Common myeloid progenitor, CD34-positive (primary cell): Measurements from ENCODE around the gene RBM10.

Source experiments
- CTCF ChIA-PET: fragments of 350-600 bp; sonication (Branson Sonifier 250); formaldehyde crosslinking; loops from one replicate; lab custom pipeline; 2021; ENCODE audit warnings: antibody characterized with exemption; lab: Charles Lee
- POLR2A ChIA-PET: fragments of 350-600 bp; sonication (Branson Sonifier 250); formaldehyde crosslinking; loops from one replicate; lab custom pipeline; 2021; ENCODE audit warnings: antibody characterized with exemption; lab: Charles Lee
- DNase-seq, 3 donors: peaks; one replicate each; pipeline versions ENCODE4 v3.0.0 to v3.0.0-alpha.2; 2013
- H3K27ac ChIP-seq, 2 experiments: 1 replicate in 1 of 2; 2 replicates in 1 of 2; pipeline ENCODE4 v1.7.0; 2013; ENCODE audit warnings: inconsistent platforms in 2 of 2, low read length in 2 of 2, mild to moderate bottlenecking in 2 of 2, low read depth in 1 of 2, moderate library complexity in 1 of 2; ENCODE audit not compliant: severe bottlenecking in 2 of 2, insufficient read depth in 1 of 2, poor library complexity in 1 of 2
- H3K27me3 ChIP-seq, 5 experiments: replicated peaks in 2 of 5; 1 replicate in 3 of 5; 2 replicates in 2 of 5; pipeline versions ENCODE4 v1.6.1 to v1.7.0; 2013; ENCODE audit warnings: low read length in 4 of 5, mild to moderate bottlenecking in 2 of 5, moderate library complexity in 2 of 5, inconsistent platforms in 1 of 5; ENCODE audit not compliant: insufficient read depth in 5 of 5, control insufficient read depth in 4 of 5
- H3K36me3 ChIP-seq, 4 experiments: 1 replicate in 2 of 4; 2 replicates in 2 of 4; pipeline versions ENCODE4 v1.6.1 to v1.7.0; 2013; ENCODE audit warnings: low read length in 3 of 4, control low read depth in 1 of 4, mild to moderate bottlenecking in 1 of 4; ENCODE audit not compliant: control insufficient read depth in 4 of 4, insufficient read depth in 4 of 4
- H3K4me1 ChIP-seq, 4 experiments: 1 replicate in 3 of 4; 2 replicates in 1 of 4; pipeline versions ENCODE4 v1.6.1 to v1.7.1; 2013; ENCODE audit warnings: low read length in 3 of 4, mild to moderate bottlenecking in 3 of 4, control low read depth in 1 of 4, inconsistent platforms in 1 of 4, moderate library complexity in 1 of 4; ENCODE audit not compliant: control insufficient read depth in 4 of 4, insufficient read depth in 4 of 4; ENCODE audit errors: control extremely low read depth in 1 of 4
- H3K4me3 ChIP-seq, 7 experiments: 1 replicate in 4 of 7; 2 replicates in 3 of 7; pipeline versions ENCODE4 v1.5.1 to v1.7.0; 2013; ENCODE audit warnings: mild to moderate bottlenecking in 7 of 7, low read length in 6 of 7, moderate library complexity in 6 of 7, inconsistent platforms in 2 of 7, low read depth in 2 of 7, control low read depth in 1 of 7; ENCODE audit not compliant: insufficient read depth in 4 of 7, control insufficient read depth in 1 of 7; ENCODE audit errors: extremely low read depth in 1 of 7
- H3K9me3 ChIP-seq, 5 experiments: 1 replicate in 4 of 5; 2 replicates in 1 of 5; pipeline versions ENCODE4 v1.6.1 to v1.7.1; 2013; ENCODE audit warnings: low read length in 4 of 5, mild to moderate bottlenecking in 2 of 5, inconsistent platforms in 1 of 5, low read depth in 1 of 5, moderate library complexity in 1 of 5; ENCODE audit not compliant: control insufficient read depth in 4 of 5, insufficient read depth in 2 of 5; ENCODE audit errors: control extremely low read depth in 1 of 5
- WGBS: methylation state at CpG from one replicate; pipeline ENCODE4 v1.1.5; 2013; ENCODE audit not compliant: insufficient coverage; 5-methylcytosine and 5-hydroxymethylcytosine counted together

Gene RBM10

GRCh38 chrX:47170861-47171692 is 26.1 kb downstream of the RBM10 start:
- no peak overlapping the region for H3K4me3 ChIP-seq
- CTCF ChIA-PET = interaction anchor here (1.1 kb wide), 1 partner anchor 11 kb away, joined by 4 read pairs; no protein-coding TSS in a partner anchor
- no peaks in the 10 kb centered on the region for H3K9me3 ChIP-seq
- 88% methylated on average over 17 of the region's 34 CpGs for WGBS
- H3K27ac ChIP-seq = no peak overlapping the region
- DNase-seq = no peak
- H3K27me3 ChIP-seq = peaks cover 0 to 64% (median 0%) of the 10 kb centered on the region in 5 experiments
- POLR2A ChIA-PET = no interaction called here
- no peaks in the 10 kb centered on the region for H3K4me1 ChIP-seq
- H3K36me3 ChIP-seq = peaks cover 4 to 62% (median 37%) of the 10 kb centered on the region in 4 experiments

GRCh38 chrX:47171996-47172395 is 27.0 kb downstream of the RBM10 start:
- WGBS = 96% methylated on average over 2 of the region's 2 CpGs
- Histone ChIP-seq H3K4me1 (no peaks in the 10 kb centered on the region), H3K9me3 (no peaks in the 10 kb centered on the region), H3K27me3 (peaks cover 0 to 73% (median 0%) of the 10 kb centered on the region in 5 experiments), H3K4me3 (no peak overlapping the region), H3K36me3 (peaks cover 4 to 71% (median 43%) of the 10 kb centered on the region in 4 experiments), H3K27ac (no peak overlapping the region)
- no peak for DNase-seq
- CTCF ChIA-PET = no interaction called here
- POLR2A ChIA-PET = no interaction called here

- H3K4me3 ChIP-seq = no peak overlapping the region
- 90% methylated on average over 7 of the region's 7 CpGs for WGBS
- H3K9me3 ChIP-seq = no peaks in the 10 kb centered on the region
- ChIA-PET POLR2A (no interaction called here), CTCF (no interaction called here)
- DNase-seq = no peak
- no peak overlapping the region for H3K27ac ChIP-seq
- peaks cover 4 to 76% (median 45%) of the 10 kb centered on the region in 4 experiments for H3K36me3 ChIP-seq
- H3K27me3 ChIP-seq = peaks cover 0 to 79% (median 0%) of the 10 kb centered on the region in 5 experiments
- no peaks in the 10 kb centered on the region for H3K4me1 ChIP-seq
Measured at GRCh38 chrX:47172549-47172948, 27.5 kb downstream of the RBM10 start.

DNA sequence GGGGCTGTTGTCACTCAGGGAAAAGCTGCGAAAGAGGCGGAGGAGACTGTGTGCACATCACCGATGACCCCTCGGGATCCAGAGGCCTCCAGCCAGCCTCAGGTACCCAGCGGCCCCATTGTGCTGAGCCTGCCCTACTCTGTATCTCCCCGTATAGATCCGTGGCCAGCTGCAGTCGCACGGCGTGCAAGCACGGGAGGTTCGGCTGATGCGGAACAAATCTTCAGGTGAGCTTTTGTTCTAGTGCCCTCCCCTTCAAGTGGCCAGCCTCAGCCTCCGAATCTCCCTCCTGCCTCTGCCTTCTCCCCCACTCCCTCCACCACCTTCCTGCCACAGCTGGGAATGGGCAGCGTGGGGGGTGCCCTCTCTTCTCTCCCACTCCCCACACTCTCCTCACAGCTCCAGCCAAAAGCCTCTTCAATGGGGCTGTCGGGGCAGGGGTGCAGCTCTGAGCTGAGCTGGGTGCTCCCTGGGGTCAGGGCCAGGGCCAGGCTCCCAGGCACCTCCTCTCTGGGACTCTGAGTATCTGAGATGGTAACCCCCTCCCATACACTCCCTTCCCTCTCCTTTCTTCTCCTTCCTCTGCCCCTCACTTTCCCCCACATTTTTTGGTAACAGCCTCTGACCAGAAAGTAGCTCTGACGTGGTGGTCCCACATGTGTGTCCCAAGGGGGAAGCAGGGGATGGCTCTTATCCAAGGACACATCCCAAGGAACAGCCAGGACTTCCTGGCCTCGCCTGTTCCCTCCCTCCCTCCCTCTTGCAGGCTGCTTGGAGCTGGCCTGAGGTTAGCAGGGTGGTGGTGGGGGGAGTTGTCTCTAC is 28.2 kb downstream of the RBM10 start:
- Histone ChIP-seq H3K4me1 (no peaks in the 10 kb centered on the region), H3K27ac (no peak overlapping the region), H3K9me3 (no peaks in the 10 kb centered on the region), H3K4me3 (no peak overlapping the region), H3K36me3 (peaks cover 4 to 81% (median 49%) of the 10 kb centered on the region in 4 experiments), H3K27me3 (peaks cover 0 to 83% (median 0%) of the 10 kb centered on the region in 5 experiments)
- ChIA-PET POLR2A (no interaction called here), CTCF (no interaction called here)
- 86% methylated on average over 15 of the region's 18 CpGs for WGBS
- no peak for DNase-seq

GRCh38 chrX:47174376-47174775 is 29.4 kb downstream of the RBM10 start:
- no peaks in the 10 kb centered on the region for H3K9me3 ChIP-seq
- H3K4me3 ChIP-seq = no peak overlapping the region

DNA sequence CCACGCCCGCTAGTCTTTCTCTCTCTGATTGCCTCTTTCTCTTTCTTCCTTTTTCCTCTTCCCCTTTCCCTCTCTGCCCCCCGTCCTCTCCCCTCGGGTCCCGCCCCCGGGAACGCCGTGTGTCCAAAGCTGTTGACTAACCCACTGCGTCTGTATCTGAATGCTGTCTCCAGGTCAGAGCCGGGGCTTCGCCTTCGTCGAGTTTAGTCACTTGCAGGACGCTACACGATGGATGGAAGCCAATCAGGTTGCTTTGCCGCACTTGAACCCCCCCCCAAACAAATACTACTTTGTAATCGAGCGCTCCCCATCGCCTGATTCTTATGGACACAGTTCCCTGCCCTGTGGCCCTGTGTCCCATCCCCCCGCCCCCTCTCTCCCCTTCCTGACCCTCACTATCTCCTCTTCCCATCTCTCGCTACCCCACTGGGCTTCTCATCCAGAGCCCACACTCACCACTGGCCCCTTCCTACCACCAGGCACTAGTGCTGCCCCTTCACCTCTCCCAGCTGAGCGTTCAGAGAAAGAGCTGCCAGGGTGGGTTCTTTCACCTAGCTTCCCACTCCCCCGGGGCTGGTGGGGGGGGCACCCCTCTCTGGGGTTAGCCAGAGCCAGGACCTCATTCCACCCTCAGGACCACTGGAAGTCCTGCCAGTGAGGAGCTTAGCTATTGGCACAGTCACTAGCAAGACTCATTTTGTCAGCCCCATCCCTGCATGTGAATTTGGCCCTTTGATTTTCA is 30.0 kb downstream of the RBM10 start:
- Histone ChIP-seq H3K9me3 (no peaks in the 10 kb centered on the region), H3K36me3 (peaks cover 4 to 88% (median 51%) of the 10 kb centered on the region in 4 experiments), H3K4me1 (no peaks in the 10 kb centered on the region), H3K27ac (no peak overlapping the region), H3K4me3 (no peak overlapping the region), H3K27me3 (peaks cover 0 to 91% (median 0%) of the 10 kb centered on the region in 5 experiments)
- ChIA-PET POLR2A (interaction anchor here (0.6 kb wide), 1 partner anchor 182 kb away, joined by 4 read pairs; no protein-coding TSS in a partner anchor), CTCF (interaction anchor here (0.6 kb wide), 1 partner anchor 111 kb away, joined by 4 read pairs; no protein-coding TSS in a partner anchor)
- WGBS = 85% methylated on average over 19 of the region's 23 CpGs
- DNase-seq = no peak

More at GRCh38 chrX:47174376-47174775, 29.4 kb downstream of the RBM10 start:
- peaks cover 0 to 88% (median 0%) of the 10 kb centered on the region in 5 experiments for H3K27me3 ChIP-seq
- no peak overlapping the region for H3K27ac ChIP-seq
- H3K36me3 ChIP-seq = peaks cover 4 to 89% (median 52%) of the 10 kb centered on the region in 4 experiments
- 91% methylated on average over 12 of the region's 12 CpGs for WGBS
- POLR2A ChIA-PET = no interaction called here
- CTCF ChIA-PET = no interaction called here
- no peak for DNase-seq
- no peaks in the 10 kb centered on the region for H3K4me1 ChIP-seq
